Liver (tissue), 3 donors: ENCODE results near the gene AFAP1L2.

Source experiments
- CTCF ChIP-seq: fragments of 150-350 bp; IDR thresholded peaks from 2 replicates; pipeline ENCODE4 v1.5.1; 2017; ENCODE audit warnings: improper control_type of control experiment, low read depth, low read length; ENCODE audit not compliant: missing input control
- FOXA1 ChIP-seq: IDR thresholded peaks from 2 replicates; pipeline ENCODE4 v1.6.1; 2016; ENCODE audit warnings: antibody characterized with exemption
- HNF4A ChIP-seq, 2 donors: conservative IDR thresholded peaks; 2 replicates each; pipeline ENCODE4 v1.6.1; 2016; ENCODE audit warnings: antibody characterized with exemption in 2 of 2, mild to moderate bottlenecking in 2 of 2
- JUND ChIP-seq, 2 donors: IDR thresholded peaks; 2 replicates each; pipeline ENCODE4 v1.6.1; 2016; ENCODE audit warnings: antibody characterized with exemption in 2 of 2
- MAX ChIP-seq: IDR thresholded peaks from 2 replicates; pipeline ENCODE4 v1.6.1; 2016; ENCODE audit warnings: antibody characterized with exemption
- NR2F2 ChIP-seq: IDR thresholded peaks from 2 replicates; pipeline ENCODE4 v1.6.1; 2016; ENCODE audit warnings: antibody characterized with exemption
- RAD21 ChIP-seq, 2 donors: IDR thresholded peaks; 2 replicates each; pipeline ENCODE4 v1.6.1; 2016; ENCODE audit warnings: antibody characterized with exemption in 2 of 2, mild to moderate bottlenecking in 2 of 2
- TAF1 ChIP-seq: conservative IDR thresholded peaks from 2 replicates; pipeline ENCODE4 v1.6.1; 2016; ENCODE audit warnings: antibody characterized with exemption, mild to moderate bottlenecking
- donor health status: healthy.
- donor health status: healthy.

- TF ChIP-seq NR2F2 (no peak), CTCF (no peak), MAX (no peak), JUND (IDR thresholded peaks at IDR 0.05) (no peak), HNF4A (conservative IDR thresholded peaks at IDR 0.05) (no peak), RAD21 (IDR thresholded peaks at IDR 0.05) (no peak), FOXA1 (no peak), TAF1 (no peak)
Measured at GRCh38 chr10:114256822-114257221, 147.5 kb downstream of the AFAP1L2 start.
